Endothelial cell of umbilical vein (primary cell): ENCODE data around the gene ZNF618. TPM values are rescaled to one million over a fixed set of nuclear protein-coding genes. Genes with fewer than 3 reads are reported as not detected.

Experiments used
- BruUV-seq: library from RNA; stranded (reverse); fragments of 400-500 nt; replicated peaks from 2 replicates; lab custom pipeline; 2021; lab: Mats Ljungman, UMichigan
- CTCF ChIA-PET: fragments of 300-600, 350-600 bp; sonication (Branson Sonifier 250); formaldehyde crosslinking; loops from one replicate; lab custom pipeline; 2021; ENCODE audit warnings: antibody characterized with exemption, inconsistent platforms; lab: Charles Lee
- POLR2A ChIA-PET: fragments of 300-600, 350-600 bp; sonication (Branson Sonifier 250); formaldehyde crosslinking; loops from one replicate; lab custom pipeline; 2021; ENCODE audit warnings: antibody characterized with exemption, inconsistent platforms; lab: Charles Lee
- DNase-seq: peaks from one replicate; pipeline ENCODE4 v3.0.0-alpha.2; 2011; ENCODE audit warnings: low read depth, low spot score
- FAIRE-seq: peaks from 2 replicates; lab custom pipeline; 2011; peaks lifted over from hg19 to GRCh38; lab: Jason Lieb, UNC
- H2AFZ ChIP-seq: 2 replicates; pipeline ENCODE4 v1.6.0; 2012; ENCODE audit warnings: low read depth, low read length, control low read depth, inconsistent platforms
- H3K27ac ChIP-seq: 2 replicates; pipeline ENCODE4 v1.5.1; 2011; ENCODE audit warnings: low read depth, mild to moderate bottlenecking, control low read depth, low read length, moderate library complexity; ENCODE audit not compliant: insufficient read depth
- H3K27me3 ChIP-seq, 2 experiments: 2 replicates each; pipeline versions ENCODE4 v1.6.0 to v1.6.1; 2011; ENCODE audit warnings: low read length in 2 of 2, mixed read lengths in 1 of 2; ENCODE audit not compliant: control insufficient read depth in 2 of 2, insufficient read depth in 2 of 2
- H3K36me3 ChIP-seq, 2 experiments: 2 replicates in 1 of 2; 3 replicates in 1 of 2; pipeline ENCODE4 v1.5.1; 2011; ENCODE audit warnings: low read length in 2 of 2, mild to moderate bottlenecking in 1 of 2, moderate library complexity in 1 of 2; ENCODE audit not compliant: control insufficient read depth in 2 of 2, insufficient read depth in 2 of 2; ENCODE audit errors: extremely low read depth in 1 of 2
- H3K4me1 ChIP-seq: 3 replicates; pipeline ENCODE4 v1.5.1; 2011; ENCODE audit warnings: mild to moderate bottlenecking, low read length; ENCODE audit not compliant: control insufficient read depth, insufficient read depth; ENCODE audit errors: extremely low read depth
- H3K4me2 ChIP-seq: 2 replicates; pipeline ENCODE4 v1.6.1; 2011; ENCODE audit warnings: low read length, control low read depth, mixed read lengths; ENCODE audit not compliant: insufficient read depth
- H3K4me3 ChIP-seq, 3 experiments: fragments of 200-600 bp in 1 of 3; sonication (generic), shearing (Covaris generic) in 1 of 3; replicated peaks in 1 of 3; 2 replicates each; pipeline ENCODE4 v1.5.1; 2011 to 2016; ENCODE audit warnings: control low read depth in 3 of 3, low read length in 3 of 3, mild to moderate bottlenecking in 2 of 3, inconsistent platforms in 1 of 3, low read depth in 1 of 3, moderate library complexity in 1 of 3; ENCODE audit not compliant: insufficient read depth in 1 of 3
- H3K79me2 ChIP-seq: 2 replicates; pipeline ENCODE4 v1.6.0; 2012; ENCODE audit warnings: low read length, inconsistent platforms; ENCODE audit not compliant: control insufficient read depth, insufficient read depth
- H3K9ac ChIP-seq: replicated peaks from 2 replicates; pipeline ENCODE3; 2011; ENCODE audit warnings: low read length, control low read depth; ENCODE audit not compliant: insufficient read depth; ENCODE audit errors: extremely low read depth
- H3K9me1 ChIP-seq: replicated peaks from 3 replicates; pipeline ENCODE4 v1.6.0; 2011; ENCODE audit warnings: mild to moderate bottlenecking, low read length; ENCODE audit not compliant: control insufficient read depth, insufficient read depth; ENCODE audit errors: extremely low read depth
- H3K9me3 ChIP-seq: replicated peaks from 2 replicates; pipeline ENCODE4 v1.5.1; 2012; ENCODE audit warnings: low read length, inconsistent platforms; ENCODE audit not compliant: control insufficient read depth, insufficient read depth
- H4K20me1 ChIP-seq: replicated peaks from 2 replicates; pipeline ENCODE3; 2011; ENCODE audit warnings: mild to moderate bottlenecking, low read length; ENCODE audit not compliant: control insufficient read depth, insufficient read depth; ENCODE audit errors: extremely low read depth
- CTCF ChIP-seq, 2 donors: IDR thresholded peaks; 1 replicate in 1 of 2; 2 replicates in 1 of 2; pipeline ENCODE4 v1.5.1; 2011; ENCODE audit warnings: low read length in 2 of 2, mild to moderate bottlenecking in 2 of 2, moderate library complexity in 2 of 2, control low read depth in 1 of 2, inconsistent platforms in 1 of 2, low read depth in 1 of 2; ENCODE audit not compliant: insufficient read depth in 1 of 2; ENCODE audit errors: extremely low read depth in 1 of 2
- EZH2 ChIP-seq: IDR thresholded peaks from 2 replicates; pipeline ENCODE4 v1.6.1; 2012; ENCODE audit warnings: borderline replicate concordance, low read depth, mild to moderate bottlenecking, moderate library complexity, low read length, inconsistent platforms; ENCODE audit not compliant: severe bottlenecking
- FOS ChIP-seq: IDR thresholded peaks from 2 replicates; pipeline ENCODE4 v1.6.1; 2011; ENCODE audit warnings: mild to moderate bottlenecking, low read length, moderate library complexity, borderline replicate concordance; ENCODE audit not compliant: insufficient read depth
- JUN ChIP-seq: IDR thresholded peaks from 2 replicates; pipeline ENCODE4 v1.6.1; 2011; ENCODE audit warnings: borderline replicate concordance, low read depth; ENCODE audit not compliant: insufficient read length, insufficient read depth
- MAX ChIP-seq: IDR thresholded peaks from 2 replicates; pipeline ENCODE4 v1.6.1; 2011; ENCODE audit not compliant: insufficient read depth, insufficient read length
- MYC ChIP-seq: IDR thresholded peaks from one replicate; pipeline ENCODE4 v1.6.1; 2011; ENCODE audit warnings: mild to moderate bottlenecking, low read depth, low read length
- POLR2A ChIP-seq: IDR thresholded peaks from 2 replicates; pipeline ENCODE4 v1.6.1; 2012; ENCODE audit warnings: low read depth, mild to moderate bottlenecking, control low read depth, low read length
- POLR2AphosphoS5 ChIP-seq: IDR thresholded peaks from 2 replicates; pipeline ENCODE4 v1.6.1; 2012; ENCODE audit warnings: low read depth, mild to moderate bottlenecking, control low read depth, low read length, moderate library complexity; ENCODE audit not compliant: insufficient read depth
- dilution Hi-C: fragments of 300-500 bp; cut with MboI; formaldehyde crosslinking; loops from one replicate; pipeline ENCODE4 v1.15.0; 2019; ENCODE audit warnings: low sequenced_read_pairs; ENCODE audit not compliant: extremely low pct_ligation_motif_present
- intact Hi-C: fragments of 100-400 bp; cut with micrococcal nuclease; formaldehyde crosslinking; loops from one replicate; pipeline ENCODE4 v1.10.0; 2022
- polyA plus RNA-seq, 4 experiments: library from polyadenylated mRNA; depleted of rRNA in 3 of 4; stranded (reverse) in 3 of 4; unstranded in 1 of 4; fragments of >200 nt; gene quantifications; 2 replicates each; pipeline versions ENCODE4 v1.2.1 to v1.2.3, GENCODE V29; 2011 to 2012; ENCODE audit warnings: missing spikeins in 1 of 4
- total RNA-seq: library from RNA; stranded (reverse); gene quantifications from 2 replicates; pipeline ENCODE4 v1.2.3, GENCODE V29; 2021

The ZNF618 gene
- total and polyA plus RNA-seq, 2 donors (not counting 3 experiments of a cell fraction or from before 2014, with no cell fraction given) = 22.6 to 80.3 TPM

GRCh38 chr9:113894166-113894565 is 18.1 kb downstream of the ZNF618 start:
- Histone ChIP-seq H2AFZ (no peak overlapping the region), H3K27ac (no peak overlapping the region), H3K79me2 (peaks cover 82% of the 10 kb centered on the region), H4K20me1 (peaks cover 11% of the 10 kb centered on the region), H3K4me1 (peaks cover 16% of the 10 kb centered on the region), H3K9me1 (no peaks in the 10 kb centered on the region), H3K36me3 (no peaks in the 10 kb centered on the region), H3K9ac (no peak overlapping the region), H3K4me3 (no peak overlapping the region), H3K27me3 (no peaks in the 10 kb centered on the region), H3K9me3 (no peaks in the 10 kb centered on the region), H3K4me2 (no peak overlapping the region)
- CTCF ChIA-PET = interaction anchor here (1.5 kb wide), 1 partner anchor 17 kb away, joined by 3 read pairs; no protein-coding TSS in a partner anchor
- TF ChIP-seq CTCF (IDR thresholded peaks at IDR 0.05; ENCODE audit: extremely low read depth in 1 of 2, insufficient read depth in 1 of 2, low read depth in 1 of 2, low read length in 2 of 2) = no peak
- no peak for TF ChIP-seq MYC
- no peak for TF ChIP-seq FOS
- TF ChIP-seq EZH2 = no peak
- no peak for TF ChIP-seq POLR2A
- no peak for TF ChIP-seq MAX
- TF ChIP-seq JUN = no peak
- no peak for TF ChIP-seq POLR2AphosphoS5
- intact Hi-C loops = loop anchor here (5.0 kb wide), 1 partner anchor 33 kb away; no protein-coding TSS in a partner anchor
- no peak for DNase-seq
- BruUV-seq = no TSS peak
- FAIRE-seq = no peak
- dilution Hi-C loops = no loop called here
- POLR2A ChIA-PET = no interaction called here
